Measurements from ENCODE around the gene SLC2A13. TPM values are rescaled to one million over a fixed set of nuclear protein-coding genes. Genes with fewer than 3 reads are reported as not detected.

Gene SLC2A13
- total RNA-seq, 1 experiment from 2014 or later: 12.1 TPM

DNA sequence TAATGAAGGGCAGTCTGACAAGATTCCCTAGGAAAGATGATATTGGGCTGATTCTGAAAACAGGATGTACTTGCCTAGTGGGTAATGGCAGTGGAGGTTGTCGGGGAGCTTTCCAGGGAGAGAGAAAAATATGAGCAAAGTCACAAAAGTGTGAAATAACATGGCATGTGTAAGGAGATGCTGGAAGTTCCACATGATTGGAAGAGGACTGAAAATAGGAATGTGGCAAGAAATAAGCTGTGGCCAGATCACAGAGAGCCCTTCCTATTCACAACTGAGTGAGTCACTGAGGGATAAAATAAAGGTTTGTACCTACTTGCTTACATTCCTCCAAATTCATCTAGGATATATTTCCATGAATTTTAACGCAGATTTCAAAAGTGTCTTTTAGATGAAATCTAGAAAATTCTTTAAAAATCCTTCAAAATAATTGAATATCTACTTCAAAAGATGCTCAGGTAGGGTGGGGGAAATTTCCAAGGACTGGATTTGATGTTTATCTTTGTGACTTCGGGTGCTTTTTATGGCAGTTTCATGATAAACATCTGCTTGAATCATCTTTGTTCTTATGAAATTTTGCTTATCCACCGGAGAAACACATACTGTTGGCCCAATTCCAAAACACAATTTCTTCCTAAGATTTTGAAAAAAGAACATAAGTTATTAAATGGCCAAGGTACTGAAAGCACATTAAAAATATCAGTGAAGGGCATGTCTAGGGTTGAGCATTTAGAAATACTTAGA is 36.3 kb upstream of the SLC2A13 start:
- ATAC-seq (no peak), DNase-seq (ENCODE audit: low read depth, low spot score) (no peak)
- no TSS peak for BruUV-seq (replicated peaks)
- in situ Hi-C loops (cut with HindIII; ENCODE audit: low pct_unique_long_range_greater_than_20kb, low sequenced_read_pairs): no loop called here
- ChIA-PET CTCF (no interaction called here), POLR2A (no interaction called here)
- peaks cover 2% of the 10 kb centered on the region for H3K27me3 ChIP-seq (ENCODE audit: control insufficient read depth, insufficient read depth, low read length)
- TF ChIP-seq POLR2AphosphoS5 (IDR thresholded peaks at IDR 0.05; ENCODE audit: low read depth, low read length): no peak
- TF ChIP-seq REST (IDR thresholded peaks at IDR 0.05; ENCODE audit: insufficient read depth in 1 of 2, low read depth in 2 of 2, low read length in 1 of 2): no peak
- no peak for TF ChIP-seq CTCF (IDR thresholded peaks at IDR 0.05)
- TF ChIP-seq TCF7L2 (IDR thresholded peaks at IDR 0.05; ENCODE audit: low read depth, low read length): no peak
- no peak for TF ChIP-seq SIN3A (IDR thresholded peaks at IDR 0.05; ENCODE audit: borderline replicate concordance, insufficient read depth, low read depth, low read length)
- H3K9me3 ChIP-seq (ENCODE audit: control insufficient read depth, insufficient read depth, low read depth, low read length): no peaks in the 10 kb centered on the region
- intact Hi-C loops (cut with micrococcal nuclease; ENCODE audit: unreplicated experiment): no loop called here
- H3K36me3 ChIP-seq (ENCODE audit: control insufficient read depth, insufficient read depth, low read length): no peaks in the 10 kb centered on the region
- no peak overlapping the region for H3K4me3 ChIP-seq (ENCODE audit: low read depth in 2 of 2, low read length in 2 of 2)
- H3K27ac ChIP-seq (ENCODE audit: low read length): no peak overlapping the region
- no peaks in the 10 kb centered on the region for H3K4me1 ChIP-seq (ENCODE audit: control insufficient read depth, insufficient read depth, low read length)

GRCh38 chr12:40138526-40138925 is 32.6 kb upstream of the SLC2A13 start:
- DNase-seq (ENCODE audit: low read depth, low spot score) (no peak), ATAC-seq (no peak)
- CTCF ChIA-PET: no interaction called here
- intact Hi-C loops (cut with micrococcal nuclease; ENCODE audit: unreplicated experiment) (no loop called here), in situ Hi-C loops (cut with HindIII; ENCODE audit: low pct_unique_long_range_greater_than_20kb, low sequenced_read_pairs) (no loop called here)
- no TSS peak for BruUV-seq (replicated peaks)
- TF ChIP-seq POLR2AphosphoS5 (IDR thresholded peaks at IDR 0.05; ENCODE audit: low read depth, low read length) (no peak), CTCF (IDR thresholded peaks at IDR 0.05) (no peak), TCF7L2 (IDR thresholded peaks at IDR 0.05; ENCODE audit: low read depth, low read length) (no peak)
- no peak overlapping the region for H3K27ac ChIP-seq (ENCODE audit: low read length)
- H3K36me3 ChIP-seq (ENCODE audit: control insufficient read depth, insufficient read depth, low read length): no peaks in the 10 kb centered on the region
- no peaks in the 10 kb centered on the region for H3K9me3 ChIP-seq (ENCODE audit: control insufficient read depth, insufficient read depth, low read depth, low read length)
- H3K4me1 ChIP-seq (ENCODE audit: control insufficient read depth, insufficient read depth, low read length): no peaks in the 10 kb centered on the region
- POLR2A ChIA-PET: no interaction called here
- peaks cover 2% of the 10 kb centered on the region for H3K27me3 ChIP-seq (ENCODE audit: control insufficient read depth, insufficient read depth, low read length)
- no peak overlapping the region for H3K4me3 ChIP-seq (ENCODE audit: low read depth in 2 of 2, low read length in 2 of 2)
